HL-60 (cell line): ENCODE results near the gene TMEM45A.

Experiments
- DNase-seq, 2 experiments: peaks; one replicate each; pipeline ENCODE4 v3.0.0-alpha.2; 2010 to 2020; ENCODE audit warnings: low read depth in 1 of 2, low spot score in 1 of 2
- H3K27ac ChIP-seq: fragments of 250-450 bp; sonication (Bioruptor Pico); replicated peaks from 2 replicates; pipeline ENCODE4 v1.5.1; 2020; ENCODE audit warnings: mild to moderate bottlenecking, moderate library complexity
- H3K27me3 ChIP-seq: fragments of 250-450 bp; sonication (Bioruptor Pico); 2 replicates; pipeline ENCODE4 v1.5.1; 2021; ENCODE audit warnings: mild to moderate bottlenecking, moderate library complexity; ENCODE audit not compliant: insufficient read depth, poor library complexity, severe bottlenecking
- H3K4me3 ChIP-seq: replicated peaks from 2 replicates; pipeline ENCODE4 v1.5.1; 2011; ENCODE audit warnings: mild to moderate bottlenecking, control low read depth, low read length; ENCODE audit not compliant: insufficient read depth
- GABPA ChIP-seq: IDR thresholded peaks from 2 replicates; pipeline ENCODE4 v1.6.1; 2012; ENCODE audit warnings: low read depth
- POLR2AphosphoS5 ChIP-seq: IDR thresholded peaks from 2 replicates; pipeline ENCODE4 v1.6.1; 2012; ENCODE audit warnings: low read depth
- SPI1 ChIP-seq: IDR thresholded peaks from 2 replicates; pipeline ENCODE4 v1.6.1; 2012; ENCODE audit warnings: low read depth, mild to moderate bottlenecking, borderline replicate concordance
- TF ChIP-seq, protein P1 (sequence below): IDR thresholded peaks from one replicate; pipeline ENCODE4 v1.5.1; 2011; ENCODE audit warnings: low read length, control low read depth, inconsistent platforms; ENCODE audit not compliant: insufficient read depth
- TF ChIP-seq, protein P2 (sequence below): IDR thresholded peaks from 2 replicates; pipeline ENCODE4 v1.6.1; 2012; ENCODE audit warnings: low read depth; ENCODE audit not compliant: insufficient replicate concordance

The TMEM45A gene

DNA sequence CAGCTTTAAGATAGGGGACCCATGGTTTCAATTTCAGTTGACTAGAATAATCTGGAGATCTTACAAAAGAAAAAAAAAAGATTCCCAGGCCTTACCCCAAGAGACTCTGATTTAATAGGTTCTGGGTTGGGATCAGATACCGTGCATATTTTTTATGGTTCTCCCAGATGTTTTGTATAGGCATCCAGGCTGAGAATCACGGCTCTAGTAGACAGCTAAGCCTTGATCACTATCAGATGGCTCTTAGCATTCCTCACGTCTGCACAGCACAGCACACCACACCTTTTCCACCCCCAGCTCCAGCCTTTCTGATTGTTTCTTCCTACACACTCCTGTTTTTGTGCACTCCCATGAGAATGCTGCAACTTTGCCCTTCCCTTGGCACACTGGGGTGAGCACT, 40.8 kb downstream of the TMEM45A start:
- Histone ChIP-seq H3K4me3 (no peak overlapping the region), H3K27me3 (no peaks in the 10 kb centered on the region), H3K27ac (no peak overlapping the region)
- TF ChIP-seq POLR2AphosphoS5 (no peak), GABPA (no peak), SPI1 (no peak)
- TF ChIP-seq, protein P1, sequence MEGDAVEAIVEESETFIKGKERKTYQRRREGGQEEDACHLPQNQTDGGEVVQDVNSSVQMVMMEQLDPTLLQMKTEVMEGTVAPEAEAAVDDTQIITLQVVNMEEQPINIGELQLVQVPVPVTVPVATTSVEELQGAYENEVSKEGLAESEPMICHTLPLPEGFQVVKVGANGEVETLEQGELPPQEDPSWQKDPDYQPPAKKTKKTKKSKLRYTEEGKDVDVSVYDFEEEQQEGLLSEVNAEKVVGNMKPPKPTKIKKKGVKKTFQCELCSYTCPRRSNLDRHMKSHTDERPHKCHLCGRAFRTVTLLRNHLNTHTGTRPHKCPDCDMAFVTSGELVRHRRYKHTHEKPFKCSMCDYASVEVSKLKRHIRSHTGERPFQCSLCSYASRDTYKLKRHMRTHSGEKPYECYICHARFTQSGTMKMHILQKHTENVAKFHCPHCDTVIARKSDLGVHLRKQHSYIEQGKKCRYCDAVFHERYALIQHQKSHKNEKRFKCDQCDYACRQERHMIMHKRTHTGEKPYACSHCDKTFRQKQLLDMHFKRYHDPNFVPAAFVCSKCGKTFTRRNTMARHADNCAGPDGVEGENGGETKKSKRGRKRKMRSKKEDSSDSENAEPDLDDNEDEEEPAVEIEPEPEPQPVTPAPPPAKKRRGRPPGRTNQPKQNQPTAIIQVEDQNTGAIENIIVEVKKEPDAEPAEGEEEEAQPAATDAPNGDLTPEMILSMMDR, result no peak
- TF ChIP-seq, protein P2, sequence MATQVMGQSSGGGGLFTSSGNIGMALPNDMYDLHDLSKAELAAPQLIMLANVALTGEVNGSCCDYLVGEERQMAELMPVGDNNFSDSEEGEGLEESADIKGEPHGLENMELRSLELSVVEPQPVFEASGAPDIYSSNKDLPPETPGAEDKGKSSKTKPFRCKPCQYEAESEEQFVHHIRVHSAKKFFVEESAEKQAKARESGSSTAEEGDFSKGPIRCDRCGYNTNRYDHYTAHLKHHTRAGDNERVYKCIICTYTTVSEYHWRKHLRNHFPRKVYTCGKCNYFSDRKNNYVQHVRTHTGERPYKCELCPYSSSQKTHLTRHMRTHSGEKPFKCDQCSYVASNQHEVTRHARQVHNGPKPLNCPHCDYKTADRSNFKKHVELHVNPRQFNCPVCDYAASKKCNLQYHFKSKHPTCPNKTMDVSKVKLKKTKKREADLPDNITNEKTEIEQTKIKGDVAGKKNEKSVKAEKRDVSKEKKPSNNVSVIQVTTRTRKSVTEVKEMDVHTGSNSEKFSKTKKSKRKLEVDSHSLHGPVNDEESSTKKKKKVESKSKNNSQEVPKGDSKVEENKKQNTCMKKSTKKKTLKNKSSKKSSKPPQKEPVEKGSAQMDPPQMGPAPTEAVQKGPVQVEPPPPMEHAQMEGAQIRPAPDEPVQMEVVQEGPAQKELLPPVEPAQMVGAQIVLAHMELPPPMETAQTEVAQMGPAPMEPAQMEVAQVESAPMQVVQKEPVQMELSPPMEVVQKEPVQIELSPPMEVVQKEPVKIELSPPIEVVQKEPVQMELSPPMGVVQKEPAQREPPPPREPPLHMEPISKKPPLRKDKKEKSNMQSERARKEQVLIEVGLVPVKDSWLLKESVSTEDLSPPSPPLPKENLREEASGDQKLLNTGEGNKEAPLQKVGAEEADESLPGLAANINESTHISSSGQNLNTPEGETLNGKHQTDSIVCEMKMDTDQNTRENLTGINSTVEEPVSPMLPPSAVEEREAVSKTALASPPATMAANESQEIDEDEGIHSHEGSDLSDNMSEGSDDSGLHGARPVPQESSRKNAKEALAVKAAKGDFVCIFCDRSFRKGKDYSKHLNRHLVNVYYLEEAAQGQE, result no peak
- no peak for DNase-seq

DNA sequence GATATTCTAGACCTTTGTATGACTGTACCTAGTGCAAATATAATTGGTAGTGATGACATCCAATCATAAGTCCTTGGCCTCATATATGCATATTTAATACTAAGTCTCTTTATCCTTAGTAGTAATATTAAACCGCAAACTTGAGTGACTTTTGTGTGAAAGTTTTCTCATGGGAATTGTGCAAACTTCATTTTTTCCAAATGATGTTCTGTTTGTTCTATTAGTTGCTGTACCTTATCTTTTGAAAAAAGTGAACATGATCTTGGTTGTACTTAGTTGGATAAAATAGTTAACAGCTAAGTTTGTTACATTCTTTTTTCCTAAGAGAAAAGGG, 43.2 kb downstream of the TMEM45A start:
- TF ChIP-seq GABPA, result no peak
- TF ChIP-seq SPI1, result no peak
- no peak for TF ChIP-seq POLR2AphosphoS5
- TF ChIP-seq, protein P2, result no peak
- TF ChIP-seq, protein P1, result no peak
- Histone ChIP-seq H3K27me3 (no peaks in the 10 kb centered on the region), H3K4me3 (no peak overlapping the region), H3K27ac (no peak overlapping the region)
- DNase-seq, result no peak

DNA sequence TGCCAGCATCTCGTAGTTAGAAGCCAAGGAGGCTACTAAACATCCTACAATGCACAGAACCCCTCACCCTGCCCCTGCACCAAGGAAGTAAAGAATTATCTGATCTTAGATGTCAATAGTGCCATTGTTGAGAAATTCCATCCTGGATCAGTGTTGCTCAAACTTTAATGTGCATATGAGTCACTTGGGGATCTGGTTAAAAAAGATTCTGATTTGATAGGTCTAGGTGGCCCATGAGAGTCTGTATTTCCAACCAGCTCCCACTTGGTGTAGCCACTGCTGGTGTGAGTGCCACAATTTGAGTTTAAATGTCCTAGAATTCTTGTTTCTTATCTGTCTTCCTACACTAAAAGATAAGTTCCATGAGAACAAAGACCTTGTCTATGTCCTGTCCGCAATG, 43.7 kb downstream of the TMEM45A start:
- TF ChIP-seq, protein P1, result no peak
- TF ChIP-seq, protein P2, result no peak
- TF ChIP-seq POLR2AphosphoS5 (no peak), SPI1 (no peak), GABPA (no peak)
- no peaks in the 10 kb centered on the region for H3K27me3 ChIP-seq
- DNase-seq, result no peak
- H3K27ac ChIP-seq, result no peak overlapping the region
- no peak overlapping the region for H3K4me3 ChIP-seq
